Fibroblast of lung (primary cell): ENCODE results near the gene CDK6. TPM values are rescaled to one million over a fixed set of nuclear protein-coding genes. Genes with fewer than 3 reads are reported as not detected.

Source experiments
- DNase-seq, 2 donors: peaks; one replicate each; pipeline versions ENCODE4 v3.0.0 to v3.0.0-alpha.2; 2010; ENCODE audit warnings: low read depth in 2 of 2
- H2AFZ ChIP-seq: 2 replicates; pipeline ENCODE4 v1.5.1; 2012; ENCODE audit warnings: low read length, control low read depth, inconsistent platforms
- H3K27ac ChIP-seq: 2 replicates; pipeline ENCODE4 v1.5.1; 2011; ENCODE audit warnings: low read length, control low read depth; ENCODE audit not compliant: insufficient read depth
- H3K27me3 ChIP-seq: 2 replicates; pipeline ENCODE4 v1.5.1; 2011; ENCODE audit warnings: mild to moderate bottlenecking, low read length; ENCODE audit not compliant: control insufficient read depth, insufficient read depth
- H3K36me3 ChIP-seq: 2 replicates; pipeline ENCODE4 v1.5.1; 2011; ENCODE audit warnings: low read length; ENCODE audit not compliant: control insufficient read depth, insufficient read depth
- H3K4me1 ChIP-seq: 2 replicates; pipeline ENCODE4 v1.5.1; 2011; ENCODE audit warnings: low read length; ENCODE audit not compliant: control insufficient read depth, insufficient read depth; ENCODE audit errors: extremely low read depth
- H3K4me2 ChIP-seq: 2 replicates; pipeline ENCODE4 v1.5.1; 2011; ENCODE audit warnings: low read length, control low read depth; ENCODE audit not compliant: insufficient read depth; ENCODE audit errors: extremely low read depth
- H3K4me3 ChIP-seq, 4 experiments: fragments of 200-600 bp in 1 of 4; sonication (generic) in 1 of 4; replicated peaks in 1 of 4; 2 replicates each; pipeline ENCODE4 v1.5.1; 2011 to 2016; ENCODE audit warnings: low read length in 4 of 4, low read depth in 3 of 4, mild to moderate bottlenecking in 3 of 4, control low read depth in 2 of 4, inconsistent platforms in 1 of 4, mixed read lengths in 1 of 4; ENCODE audit not compliant: insufficient read depth in 1 of 4; ENCODE audit errors: control extremely low read depth in 1 of 4
- H3K79me2 ChIP-seq: 2 replicates; pipeline ENCODE4 v1.5.1; 2012; ENCODE audit warnings: mild to moderate bottlenecking, low read length, inconsistent platforms; ENCODE audit not compliant: control insufficient read depth, insufficient read depth
- H3K9ac ChIP-seq: 2 replicates; pipeline ENCODE4 v1.5.1; 2011; ENCODE audit warnings: mild to moderate bottlenecking, low read length, control low read depth; ENCODE audit not compliant: insufficient read depth
- H3K9me3 ChIP-seq: 2 replicates; pipeline ENCODE4 v1.5.1; 2012; ENCODE audit warnings: low read depth, low read length; ENCODE audit not compliant: control insufficient read depth, insufficient read depth
- H4K20me1 ChIP-seq: 2 replicates; pipeline ENCODE4 v1.5.1; 2011; ENCODE audit warnings: low read length; ENCODE audit not compliant: control insufficient read depth, insufficient read depth; ENCODE audit errors: extremely low read depth
- EZH2 ChIP-seq: IDR thresholded peaks from 2 replicates; pipeline ENCODE4 v1.5.1; 2012; ENCODE audit warnings: low read length, control low read depth, mild to moderate bottlenecking; ENCODE audit errors: missing control alignments
- polyA plus RNA-seq, 2 donors: library from polyadenylated mRNA; depleted of rRNA in 1 of 2; stranded (reverse) in 1 of 2; unstranded in 1 of 2; fragments of >200 nt; gene quantifications; 2 replicates each; pipeline ENCODE4 v1.2.1, GENCODE V29; 2011 to 2012; ENCODE audit warnings: missing spikeins in 1 of 2
- total RNA-seq: library from RNA; depleted of rRNA; stranded (reverse); fragments of >200 nt; gene quantifications from 2 replicates; pipeline ENCODE4 v1.2.1, GENCODE V29; 2014
- TF ChIP-seq, protein P1 (sequence below), 2 donors: IDR thresholded peaks in 1 of 2; conservative IDR thresholded peaks in 1 of 2; 1 replicate in 1 of 2; 2 replicates in 1 of 2; pipeline ENCODE4 v1.5.1; 2011 to 2012; ENCODE audit warnings: low read length in 2 of 2, control low read depth in 1 of 2, inconsistent platforms in 1 of 2, low read depth in 1 of 2, mild to moderate bottlenecking in 1 of 2

Gene CDK6
- total and polyA plus RNA-seq, 2 donors (not counting 1 experiment from before 2014, with no cell fraction given): 17.8 to 19.2 TPM

- no peak for DNase-seq
These were observed 275.8 kb downstream of the CDK6 start for GRCh38 chr7:92560602-92561001.

DNA sequence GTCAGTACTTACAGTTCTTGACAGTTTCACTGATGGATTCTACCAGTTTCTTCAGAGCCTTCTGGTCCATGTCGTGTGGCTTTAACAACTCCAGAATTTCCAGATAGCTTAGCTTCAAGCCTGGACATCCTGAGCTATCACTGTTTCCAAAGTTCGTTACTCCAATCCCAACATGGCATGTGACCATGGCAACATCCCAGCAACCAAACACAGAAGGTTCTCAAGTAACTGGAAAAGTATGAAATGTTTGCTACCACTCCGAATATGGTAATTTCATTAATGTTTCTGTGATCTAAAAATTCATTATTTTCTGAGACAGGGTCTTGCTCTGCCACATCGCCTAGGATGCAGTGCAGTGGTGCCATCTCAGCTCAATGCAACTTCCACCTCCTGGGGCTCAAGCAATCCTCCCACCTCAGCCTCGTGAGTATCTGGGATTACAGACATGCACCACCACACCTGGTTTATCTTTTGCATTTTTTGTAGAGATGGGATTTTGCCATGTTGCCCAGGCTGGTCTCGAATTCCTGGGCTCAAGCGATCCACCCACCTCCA, 278.5 kb downstream of the CDK6 start:
- H3K27ac ChIP-seq: no peak overlapping the region
- no peak overlapping the region for H3K4me3 ChIP-seq
- no peaks in the 10 kb centered on the region for H3K4me1 ChIP-seq
- no peak for DNase-seq
- no peak for TF ChIP-seq EZH2
- TF ChIP-seq, protein P1, sequence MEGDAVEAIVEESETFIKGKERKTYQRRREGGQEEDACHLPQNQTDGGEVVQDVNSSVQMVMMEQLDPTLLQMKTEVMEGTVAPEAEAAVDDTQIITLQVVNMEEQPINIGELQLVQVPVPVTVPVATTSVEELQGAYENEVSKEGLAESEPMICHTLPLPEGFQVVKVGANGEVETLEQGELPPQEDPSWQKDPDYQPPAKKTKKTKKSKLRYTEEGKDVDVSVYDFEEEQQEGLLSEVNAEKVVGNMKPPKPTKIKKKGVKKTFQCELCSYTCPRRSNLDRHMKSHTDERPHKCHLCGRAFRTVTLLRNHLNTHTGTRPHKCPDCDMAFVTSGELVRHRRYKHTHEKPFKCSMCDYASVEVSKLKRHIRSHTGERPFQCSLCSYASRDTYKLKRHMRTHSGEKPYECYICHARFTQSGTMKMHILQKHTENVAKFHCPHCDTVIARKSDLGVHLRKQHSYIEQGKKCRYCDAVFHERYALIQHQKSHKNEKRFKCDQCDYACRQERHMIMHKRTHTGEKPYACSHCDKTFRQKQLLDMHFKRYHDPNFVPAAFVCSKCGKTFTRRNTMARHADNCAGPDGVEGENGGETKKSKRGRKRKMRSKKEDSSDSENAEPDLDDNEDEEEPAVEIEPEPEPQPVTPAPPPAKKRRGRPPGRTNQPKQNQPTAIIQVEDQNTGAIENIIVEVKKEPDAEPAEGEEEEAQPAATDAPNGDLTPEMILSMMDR (conservative IDR thresholded peaks at IDR 0.05 in 1 of 2, IDR thresholded peaks at IDR 0.05 in 1 of 2; ENCODE audit: low read depth in 1 of 2, low read length in 2 of 2): no peak
- no peak overlapping the region for H3K4me2 ChIP-seq
- H3K9me3 ChIP-seq: no peaks in the 10 kb centered on the region
- no peaks in the 10 kb centered on the region for H4K20me1 ChIP-seq
- H3K79me2 ChIP-seq: no peaks in the 10 kb centered on the region
- no peaks in the 10 kb centered on the region for H3K27me3 ChIP-seq
- no peak overlapping the region for H2AFZ ChIP-seq
- H3K36me3 ChIP-seq: no peaks in the 10 kb centered on the region
- H3K9ac ChIP-seq: no peak overlapping the region

More at GRCh38 chr7:92560602-92561001, 275.8 kb downstream of the CDK6 start:
- Histone ChIP-seq H3K27me3 (no peaks in the 10 kb centered on the region), H3K4me3 (no peak overlapping the region), H3K9ac (no peak overlapping the region), H3K4me2 (no peak overlapping the region), H3K27ac (no peak overlapping the region), H2AFZ (no peak overlapping the region), H3K9me3 (no peaks in the 10 kb centered on the region), H3K79me2 (no peaks in the 10 kb centered on the region), H3K4me1 (no peaks in the 10 kb centered on the region), H4K20me1 (no peaks in the 10 kb centered on the region), H3K36me3 (peaks cover 2% of the 10 kb centered on the region)
- TF ChIP-seq EZH2: no peak
- TF ChIP-seq, protein P1 (conservative IDR thresholded peaks at IDR 0.05 in 1 of 2, IDR thresholded peaks at IDR 0.05 in 1 of 2; ENCODE audit: low read depth in 1 of 2, low read length in 2 of 2): no peak

DNA sequence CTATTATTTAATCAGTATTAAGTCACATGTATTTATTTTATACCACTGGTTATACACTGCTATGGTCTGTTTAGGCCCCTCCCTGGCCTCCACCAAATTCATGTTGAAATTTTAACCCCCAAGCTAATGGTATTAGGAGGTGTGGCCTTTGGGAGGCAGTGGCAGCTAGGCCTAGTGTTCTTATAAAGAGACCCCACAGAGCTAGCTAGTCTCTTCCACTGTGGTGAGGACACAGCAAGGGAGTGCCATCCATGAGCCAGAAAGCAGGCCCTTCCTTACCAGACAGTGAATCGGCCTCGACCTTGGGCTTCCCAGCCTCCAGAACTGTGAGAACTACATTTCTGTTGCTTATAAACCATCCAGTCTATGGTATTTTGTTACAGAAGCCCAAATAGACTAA, 279.1 kb downstream of the CDK6 start:
- no peak for DNase-seq
- no peak overlapping the region for H2AFZ ChIP-seq
- no peaks in the 10 kb centered on the region for H3K36me3 ChIP-seq
- no peaks in the 10 kb centered on the region for H3K4me1 ChIP-seq
- no peaks in the 10 kb centered on the region for H3K27me3 ChIP-seq
- TF ChIP-seq EZH2: no peak
- TF ChIP-seq, protein P1 (conservative IDR thresholded peaks at IDR 0.05 in 1 of 2, IDR thresholded peaks at IDR 0.05 in 1 of 2; ENCODE audit: low read depth in 1 of 2, low read length in 2 of 2): no peak
- no peak overlapping the region for H3K4me2 ChIP-seq
- H3K4me3 ChIP-seq: no peak overlapping the region
- no peaks in the 10 kb centered on the region for H4K20me1 ChIP-seq
- no peaks in the 10 kb centered on the region for H3K9me3 ChIP-seq
- no peaks in the 10 kb centered on the region for H3K79me2 ChIP-seq
- H3K9ac ChIP-seq: no peak overlapping the region
- H3K27ac ChIP-seq: no peak overlapping the region

Other genes with a start within 250 kb of the CDK6 start
- 13.6 and 20.3 TPM in 2 replicates for gene FAM133B, start 246.2 kb downstream of the CDK6 start, total RNA-seq
- 21.8 and 22.0 TPM in 2 replicates for gene FAM133B, start 246.2 kb downstream of the CDK6 start, polyA plus RNA-seq